Osteoblast (primary cell): ENCODE data around the gene GPR179. TPM values are rescaled to one million over a fixed set of nuclear protein-coding genes. Genes with fewer than 3 reads are reported as not detected.

Experiments used
- DNase-seq: peaks from one replicate; pipeline ENCODE4 v3.0.0; 2011; ENCODE audit warnings: low spot score, mixed read lengths; ENCODE audit not compliant: insufficient read length; ENCODE audit errors: missing footprints
- H2AFZ ChIP-seq: 2 replicates; pipeline ENCODE4 v1.6.0; 2011; ENCODE audit warnings: mild to moderate bottlenecking, low read length
- H3K27ac ChIP-seq: 2 replicates; pipeline ENCODE4 v1.5.1; 2011; ENCODE audit warnings: mild to moderate bottlenecking, low read depth, low read length, moderate library complexity
- H3K27me3 ChIP-seq: 2 replicates; pipeline ENCODE4 v1.6.0; 2012; ENCODE audit warnings: mild to moderate bottlenecking, control low read depth, inconsistent platforms, low read length, moderate library complexity; ENCODE audit not compliant: insufficient read depth
- H3K36me3 ChIP-seq: 2 replicates; pipeline ENCODE4 v1.5.1; 2011; ENCODE audit warnings: mild to moderate bottlenecking, low read length, control low read depth, moderate library complexity; ENCODE audit not compliant: insufficient read depth
- H3K4me1 ChIP-seq: 2 replicates; pipeline ENCODE4 v1.5.1; 2011; ENCODE audit warnings: mild to moderate bottlenecking, low read length, control low read depth, moderate library complexity; ENCODE audit not compliant: insufficient read depth
- H3K4me2 ChIP-seq: 2 replicates; pipeline ENCODE4 v1.6.0; 2011; ENCODE audit warnings: mild to moderate bottlenecking, low read length; ENCODE audit not compliant: insufficient read depth
- H3K4me3 ChIP-seq: fragments of 200-600 bp; sonication (generic); 3 replicates; pipeline ENCODE4 v1.5.1; 2012; ENCODE audit warnings: mild to moderate bottlenecking, low read length, inconsistent platforms; ENCODE audit not compliant: insufficient read depth
- H3K79me2 ChIP-seq: 2 replicates; pipeline ENCODE4 v1.6.0; 2012; ENCODE audit warnings: mild to moderate bottlenecking, low read length, control low read depth, inconsistent platforms; ENCODE audit not compliant: insufficient read depth
- H3K9me3 ChIP-seq: 2 replicates; pipeline ENCODE4 v1.5.1; 2011; ENCODE audit warnings: low read depth, low read length, control low read depth
- H4K20me1 ChIP-seq: 2 replicates; pipeline ENCODE4 v1.6.0; 2012; ENCODE audit warnings: mild to moderate bottlenecking, low read length, control low read depth; ENCODE audit not compliant: insufficient read depth
- CTCF ChIP-seq: IDR thresholded peaks from 2 replicates; pipeline ENCODE4 v1.5.1; 2011; ENCODE audit warnings: mild to moderate bottlenecking, low read depth, low read length, moderate library complexity; ENCODE audit errors: extremely low read depth
- total RNA-seq: library from RNA; depleted of rRNA; stranded (reverse); fragments of >200 nt; gene quantifications from 2 replicates; pipeline ENCODE4 v1.2.3, GENCODE V29; 2012

The GPR179 gene
- total RNA-seq, 1 donor: not detected

GRCh38 chr17:38353086-38353604, 9.4 kb upstream of the GPR179 start:
- Histone ChIP-seq H3K27ac (peak overlapping the region; percentile 59), H3K4me1 (peaks cover 20% of the 10 kb centered on the region), H3K4me2 (peak overlapping the region; percentile 82), H4K20me1 (peaks cover 28% of the 10 kb centered on the region), H2AFZ (peak overlapping the region; percentile 0), H3K9me3 (no peaks in the 10 kb centered on the region), H3K4me3 (peak overlapping the region; percentile 79), H3K79me2 (peaks cover 59% of the 10 kb centered on the region), H3K36me3 (no peaks in the 10 kb centered on the region), H3K27me3 (no peaks in the 10 kb centered on the region)
- DNase-seq: no peak
- TF ChIP-seq CTCF: no peak

- Histone ChIP-seq H3K36me3 (no peaks in the 10 kb centered on the region), H3K27me3 (no peaks in the 10 kb centered on the region), H3K4me2 (peak overlapping the region; percentile 82), H3K9me3 (no peaks in the 10 kb centered on the region), H3K4me3 (peak overlapping the region; percentile 79), H3K4me1 (peaks cover 18% of the 10 kb centered on the region), H3K79me2 (peaks cover 53% of the 10 kb centered on the region), H3K27ac (peak overlapping the region; percentile 59), H4K20me1 (peaks cover 23% of the 10 kb centered on the region), H2AFZ (peak overlapping the region; percentile 0)
- no peak for TF ChIP-seq CTCF
- DNase-seq: no peak
Measured at GRCh38 chr17:38352245-38353085, 8.7 kb upstream of the GPR179 start.

GRCh38 chr17:38351412-38352222, 7.9 kb upstream of the GPR179 start, which contains the start of gene SOCS7:
TSS of gene SOCS7 (plus strand) at chr17:38351844. CDS start at chr17:38352053, 209 bp downstream.
- peak within 1 kb of the TSS; percentile 79 for H3K4me3 ChIP-seq
- H4K20me1 ChIP-seq: peaks cover 20% of the 10 kb centered on the region
- H3K79me2 ChIP-seq: peaks cover 44% of the 10 kb centered on the region
- H3K36me3 ChIP-seq: no peaks in the 10 kb centered on the region
- H2AFZ ChIP-seq: peak within 1 kb of the TSS; percentile 93
- peak; percentile 99 for DNase-seq
- H3K9me3 ChIP-seq: no peaks in the 10 kb centered on the region
- H3K27me3 ChIP-seq: no peaks in the 10 kb centered on the region
- peak within 1 kb of the TSS; percentile 84 for H3K27ac ChIP-seq
- H3K4me1 ChIP-seq: peaks cover 16% of the 10 kb centered on the region
- no peak for TF ChIP-seq CTCF
- H3K4me2 ChIP-seq: peak within 1 kb of the TSS; percentile 85

GRCh38 chr17:38350035-38350434, 6.3 kb upstream of the GPR179 start:
- no peak overlapping the region for H3K4me2 ChIP-seq
- no peaks in the 10 kb centered on the region for H3K9me3 ChIP-seq
- H3K4me1 ChIP-seq: peaks cover 16% of the 10 kb centered on the region
- DNase-seq: no peak
- H3K36me3 ChIP-seq: no peaks in the 10 kb centered on the region
- no peak overlapping the region for H3K27ac ChIP-seq
- peaks cover 30% of the 10 kb centered on the region for H3K79me2 ChIP-seq
- TF ChIP-seq CTCF: no peak
- no peak overlapping the region for H3K4me3 ChIP-seq
- H2AFZ ChIP-seq: no peak overlapping the region
- no peaks in the 10 kb centered on the region for H3K27me3 ChIP-seq
- H4K20me1 ChIP-seq: peaks cover 20% of the 10 kb centered on the region
